ENCODE measurements around the gene AIMP2.
"Not testable (repeated sequence)": the region's sequence is repeated elsewhere in the genome, so short reads cannot be mapped to it uniquely, and the experiment has no call there.

GRCh38 chr7:5987061-5987460, 22.0 kb upstream of the AIMP2 start:
- TF ChIP-seq CTCF (IDR thresholded peaks at IDR 0.05; ENCODE audit: low read length); EZH2 (IDR thresholded peaks at IDR 0.05; ENCODE audit: borderline replicate concordance, low read length): not testable (repeated sequence)

Data from OCI-LY1 (cell line).